ENCODE measurements around the gene SYNCRIP.
A peak's percentile ranks its signal among the peaks of the same experiment; 100 is the strongest.
"Not testable (repeated sequence)": the region's sequence is repeated elsewhere in the genome, so short reads cannot be mapped to it uniquely, and the experiment has no call there.

The SYNCRIP gene

GRCh38 chr6:85642774-85643536 lies at the start of gene SYNCRIP:
TSS of gene SYNCRIP (minus strand) at chr6:85642886. CDS start at chr6:85641439, 1,447 bp downstream.
- FAIRE-seq (peak; percentile 87), DNase-seq (ENCODE audit: insufficient read length, low spot score) (peak; percentile 66)

- no peak for FAIRE-seq
Observed at GRCh38 chr6:85691478-85691877, 48.8 kb upstream of the SYNCRIP start.

GRCh38 chr6:85690071-85690470 lies 47.4 kb upstream of the SYNCRIP start:
- DNase-seq (ENCODE audit: insufficient read length, low spot score) (no peak), FAIRE-seq (no peak)

More at GRCh38 chr6:85691478-85691877, 48.8 kb upstream of the SYNCRIP start:
- no peak for DNase-seq (ENCODE audit: insufficient read length, low spot score)

GRCh38 chr6:85685713-85686112 lies 43.0 kb upstream of the SYNCRIP start:
- peak; percentile 98 for FAIRE-seq
- peak; percentile 22 for DNase-seq (ENCODE audit: insufficient read length, low spot score)

- DNase-seq (ENCODE audit: insufficient read length, low spot score) (no peak), FAIRE-seq (no peak)
Observed at GRCh38 chr6:85684809-85685171, 42.1 kb upstream of the SYNCRIP start.

GRCh38 chr6:85684133-85684808 lies 41.6 kb upstream of the SYNCRIP start:
- FAIRE-seq = peak; percentile 31
- no peak for DNase-seq (ENCODE audit: insufficient read length, low spot score)

DNA sequence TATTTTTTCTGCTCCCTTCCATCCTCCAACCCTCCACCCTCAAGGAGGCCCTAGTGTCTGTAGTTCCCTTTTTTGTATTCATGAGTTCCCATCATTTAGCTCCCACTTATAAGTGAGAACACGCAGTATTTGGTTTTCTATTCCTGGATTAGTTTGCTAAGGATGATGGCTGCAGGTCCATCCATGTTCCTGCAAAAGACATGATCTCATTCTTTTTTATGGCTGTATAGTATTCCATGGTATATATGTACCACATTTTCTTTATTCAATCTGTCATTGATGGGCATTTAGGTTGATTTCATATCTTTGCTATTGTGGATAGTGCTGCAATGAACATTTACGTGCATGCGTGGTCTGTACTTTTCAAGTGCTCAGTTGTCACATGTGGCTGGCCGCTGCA lies 39.2 kb upstream of the SYNCRIP start:
- not testable (repeated sequence) for DNase-seq (ENCODE audit: insufficient read length, low spot score); FAIRE-seq

GRCh38 chr6:85680388-85680787 lies 37.7 kb upstream of the SYNCRIP start:
- FAIRE-seq (peak; percentile 51), DNase-seq (ENCODE audit: insufficient read length, low spot score) (no peak)

DNA sequence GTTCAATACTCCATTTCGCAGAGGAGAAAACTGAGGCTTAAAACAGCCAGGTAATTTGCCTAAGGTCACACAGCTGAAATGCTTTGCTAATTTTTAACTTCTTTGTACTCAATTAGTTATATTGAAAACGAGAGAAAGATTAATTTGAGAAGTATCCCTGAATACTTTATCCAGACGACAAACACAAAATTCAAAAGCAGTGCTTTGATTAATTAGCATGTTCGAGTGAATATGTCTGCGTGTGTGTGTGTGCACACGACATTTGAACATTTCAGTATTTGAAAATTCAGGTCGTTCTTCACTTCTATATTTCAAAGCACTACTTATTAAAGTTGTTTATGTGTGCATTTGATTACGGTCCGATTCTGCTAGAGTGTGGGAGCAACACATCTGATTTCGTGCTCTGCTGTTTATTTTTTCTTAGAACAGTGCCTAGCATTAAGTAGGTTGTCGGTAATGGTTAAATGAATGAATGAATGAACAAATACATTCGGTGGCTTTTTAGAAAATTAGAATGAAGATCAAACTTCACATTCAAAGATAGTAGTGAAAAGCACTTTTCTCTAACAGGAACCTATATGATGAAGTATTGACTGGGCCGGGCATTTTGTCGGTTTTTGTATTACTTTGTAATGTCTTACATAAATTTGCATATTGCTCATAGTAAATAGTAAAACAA lies 36.9 kb upstream of the SYNCRIP start:
- FAIRE-seq = no peak
- no peak for DNase-seq (ENCODE audit: insufficient read length, low spot score)

- DNase-seq (ENCODE audit: insufficient read length, low spot score) (peak; percentile 61), FAIRE-seq (peak; percentile 96)
Observed at GRCh38 chr6:85678602-85679444, 36.1 kb upstream of the SYNCRIP start.

- DNase-seq (ENCODE audit: insufficient read length, low spot score) = no peak
- no peak for FAIRE-seq
Observed at GRCh38 chr6:85678026-85678601, 35.4 kb upstream of the SYNCRIP start.

- DNase-seq (ENCODE audit: insufficient read length, low spot score) (no peak), FAIRE-seq (peak; percentile 73)
Observed at GRCh38 chr6:85677234-85677956, 34.7 kb upstream of the SYNCRIP start.

DNA sequence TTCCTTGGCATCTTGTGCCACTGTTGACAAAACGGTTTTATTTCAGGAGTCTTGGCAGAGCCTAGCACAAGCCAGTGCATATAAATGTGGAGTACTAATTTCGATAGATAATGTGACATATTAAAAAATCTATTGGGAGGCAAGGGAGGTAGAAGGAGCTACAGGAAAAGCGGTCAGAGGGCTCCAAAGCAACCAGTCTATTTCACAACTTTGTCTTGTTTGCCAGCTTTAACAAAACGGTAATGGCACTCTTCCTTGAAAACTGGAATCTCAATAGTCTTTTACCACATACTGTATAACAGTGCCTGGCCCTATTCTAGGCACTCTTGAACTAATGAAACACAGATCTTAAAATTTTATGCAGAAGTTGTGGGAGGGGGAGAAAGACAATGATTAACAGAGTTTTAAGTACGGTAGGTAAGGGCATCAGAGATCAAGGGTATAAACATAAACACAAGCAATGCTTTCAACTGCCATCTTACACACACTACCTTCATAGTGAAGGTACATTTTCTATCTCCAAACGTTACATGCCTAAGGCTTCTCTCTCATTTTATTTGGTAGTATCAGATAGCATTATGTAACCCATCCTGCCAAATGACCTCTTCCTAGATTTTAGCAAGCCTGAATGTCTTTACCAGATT lies 33.5 kb upstream of the SYNCRIP start:
- peak; percentile 76 for FAIRE-seq
- DNase-seq (ENCODE audit: insufficient read length, low spot score) = no peak

- DNase-seq (ENCODE audit: insufficient read length, low spot score) (no peak), FAIRE-seq (no peak)
Observed at GRCh38 chr6:85675030-85675819, 32.5 kb upstream of the SYNCRIP start.

DNA sequence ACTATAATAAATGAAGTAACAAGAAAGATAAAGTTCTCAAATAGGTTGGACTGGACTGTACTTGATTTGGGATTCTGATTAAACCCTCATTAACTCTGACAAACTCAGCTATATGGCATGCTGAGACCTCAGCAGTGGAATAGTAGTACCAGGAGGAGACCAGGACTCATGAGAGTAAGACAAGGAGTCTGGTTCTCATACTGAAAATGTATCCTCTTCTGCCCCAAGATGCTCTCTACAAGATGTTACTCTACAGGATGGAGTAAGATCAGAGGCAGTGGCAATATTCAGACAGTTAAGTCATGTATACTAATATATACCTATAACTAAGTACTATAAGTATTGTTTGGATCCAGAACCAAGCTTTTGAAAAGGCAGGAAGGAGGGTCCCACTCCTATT lies 31.9 kb upstream of the SYNCRIP start:
- DNase-seq (ENCODE audit: insufficient read length, low spot score) = no peak
- FAIRE-seq = no peak

DNA sequence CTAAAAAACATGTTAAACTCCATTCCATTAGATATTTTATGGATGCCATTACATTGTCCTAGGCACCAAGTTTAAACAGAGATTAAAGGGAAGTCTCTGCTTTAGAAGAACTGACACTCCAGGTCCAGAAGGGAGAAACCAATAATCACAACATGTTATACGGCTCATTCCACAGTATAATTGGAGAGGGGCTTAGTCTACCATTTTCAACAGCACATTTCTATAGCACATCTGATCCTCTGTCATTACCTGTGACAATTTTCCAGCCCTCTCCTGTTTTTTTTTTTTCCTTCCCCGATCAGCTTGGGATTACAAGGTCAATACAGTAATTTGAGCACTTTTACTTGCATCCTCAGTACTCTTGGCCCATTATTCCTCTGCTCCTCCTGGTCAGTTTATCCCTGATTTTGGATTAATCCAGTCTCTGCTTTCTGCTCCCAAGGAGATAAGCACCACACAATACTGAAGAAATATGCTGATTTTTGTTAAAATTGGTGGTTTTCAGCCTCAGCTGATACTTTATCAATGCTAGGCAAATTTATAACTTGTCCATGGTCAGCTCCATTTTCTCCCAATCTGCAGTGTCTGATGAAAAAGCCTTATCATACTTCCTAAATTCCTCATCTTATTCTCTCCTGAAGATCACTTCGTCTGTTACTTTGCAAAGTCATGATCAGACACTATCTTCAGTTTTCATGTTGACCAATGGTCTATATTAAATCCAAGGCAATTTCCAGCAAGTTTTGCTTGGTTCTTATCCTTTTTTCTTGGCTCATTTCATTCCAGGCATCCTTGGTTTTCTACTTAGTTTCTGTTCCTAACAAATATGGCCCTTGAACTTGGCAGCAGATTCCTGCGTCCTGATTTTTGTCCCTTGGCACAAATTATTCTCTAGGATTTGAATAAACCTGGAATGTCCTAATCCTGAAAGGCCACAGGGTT lies 30.8 kb upstream of the SYNCRIP start:
- DNase-seq (ENCODE audit: insufficient read length, low spot score) (no peak), FAIRE-seq (no peak)

- FAIRE-seq = no peak
- DNase-seq (ENCODE audit: insufficient read length, low spot score) = no peak
Observed at GRCh38 chr6:85672623-85673022, 29.9 kb upstream of the SYNCRIP start.
